GM12873 (cell line): Measurements from ENCODE around the gene COTL1.

Experiments
- TF ChIP-seq, protein P1 (sequence below): IDR thresholded peaks from 2 replicates; pipeline ENCODE4 v1.5.1; 2012; ENCODE audit warnings: low read depth, mild to moderate bottlenecking, moderate library complexity, low read length, control low read depth; ENCODE audit not compliant: insufficient read depth; ENCODE audit errors: missing control alignments

The COTL1 gene

DNA sequence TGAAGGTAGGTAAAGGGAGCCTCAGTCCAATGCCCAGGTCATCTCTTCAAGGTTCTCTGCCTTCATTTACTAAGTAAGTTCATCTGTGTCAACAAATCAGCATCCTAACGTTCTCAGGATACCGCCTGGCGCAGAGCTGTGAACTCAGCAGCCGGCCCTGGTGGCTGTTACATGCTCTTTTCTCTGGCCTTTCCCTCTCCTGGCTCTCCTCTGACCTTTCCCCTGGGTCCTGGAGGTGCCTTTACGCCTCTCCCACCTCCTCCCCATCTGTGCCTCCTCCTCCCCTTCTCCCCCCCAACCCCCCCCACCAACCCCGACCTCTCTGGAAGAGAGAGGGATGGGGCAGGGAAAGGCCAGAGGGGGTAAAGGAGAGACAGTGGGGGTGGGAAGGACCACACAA is 19.5 kb downstream of the COTL1 start:
- TF ChIP-seq, protein P1, sequence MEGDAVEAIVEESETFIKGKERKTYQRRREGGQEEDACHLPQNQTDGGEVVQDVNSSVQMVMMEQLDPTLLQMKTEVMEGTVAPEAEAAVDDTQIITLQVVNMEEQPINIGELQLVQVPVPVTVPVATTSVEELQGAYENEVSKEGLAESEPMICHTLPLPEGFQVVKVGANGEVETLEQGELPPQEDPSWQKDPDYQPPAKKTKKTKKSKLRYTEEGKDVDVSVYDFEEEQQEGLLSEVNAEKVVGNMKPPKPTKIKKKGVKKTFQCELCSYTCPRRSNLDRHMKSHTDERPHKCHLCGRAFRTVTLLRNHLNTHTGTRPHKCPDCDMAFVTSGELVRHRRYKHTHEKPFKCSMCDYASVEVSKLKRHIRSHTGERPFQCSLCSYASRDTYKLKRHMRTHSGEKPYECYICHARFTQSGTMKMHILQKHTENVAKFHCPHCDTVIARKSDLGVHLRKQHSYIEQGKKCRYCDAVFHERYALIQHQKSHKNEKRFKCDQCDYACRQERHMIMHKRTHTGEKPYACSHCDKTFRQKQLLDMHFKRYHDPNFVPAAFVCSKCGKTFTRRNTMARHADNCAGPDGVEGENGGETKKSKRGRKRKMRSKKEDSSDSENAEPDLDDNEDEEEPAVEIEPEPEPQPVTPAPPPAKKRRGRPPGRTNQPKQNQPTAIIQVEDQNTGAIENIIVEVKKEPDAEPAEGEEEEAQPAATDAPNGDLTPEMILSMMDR, result no peak

DNA sequence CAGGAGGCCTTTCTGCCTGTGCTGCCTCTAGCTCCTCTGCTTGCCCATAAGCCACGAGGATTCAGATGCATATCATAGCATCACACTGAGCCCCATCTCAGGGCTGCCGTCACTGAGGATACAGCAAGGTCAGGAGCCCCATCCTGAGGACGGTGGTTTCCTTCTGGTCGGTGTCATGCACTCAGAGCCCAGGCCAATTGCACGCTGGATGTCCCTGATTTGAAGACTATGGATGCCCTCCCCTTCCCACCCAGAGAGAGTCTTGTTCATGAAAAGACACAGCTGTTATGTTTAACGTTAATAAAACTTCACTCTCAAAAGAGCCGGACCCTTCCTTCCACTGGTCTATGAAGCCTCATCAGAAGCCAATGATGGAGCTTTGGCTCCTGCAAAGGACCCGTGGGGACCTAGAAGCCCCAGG is 19.9 kb downstream of the COTL1 start:
- TF ChIP-seq, protein P1, result no peak

DNA sequence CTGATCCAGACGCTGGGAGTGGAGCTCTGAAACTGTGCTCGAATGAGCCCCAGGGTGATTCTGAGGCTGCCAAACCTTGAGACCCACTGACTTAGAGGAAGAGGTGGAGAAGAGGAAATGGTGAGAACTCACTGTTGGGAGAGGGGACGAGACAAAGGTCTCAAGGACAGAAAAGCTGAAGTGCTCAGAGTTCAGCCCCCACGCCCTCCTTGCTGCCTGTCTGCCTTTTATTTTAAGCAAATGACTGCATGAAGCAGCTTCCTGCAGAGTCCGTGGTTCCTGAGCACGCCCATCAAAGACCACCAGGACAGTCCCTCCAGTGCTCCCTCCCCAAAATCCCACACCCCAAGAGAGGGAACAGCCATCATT is 20.4 kb downstream of the COTL1 start:
- TF ChIP-seq, protein P1, result no peak

DNA sequence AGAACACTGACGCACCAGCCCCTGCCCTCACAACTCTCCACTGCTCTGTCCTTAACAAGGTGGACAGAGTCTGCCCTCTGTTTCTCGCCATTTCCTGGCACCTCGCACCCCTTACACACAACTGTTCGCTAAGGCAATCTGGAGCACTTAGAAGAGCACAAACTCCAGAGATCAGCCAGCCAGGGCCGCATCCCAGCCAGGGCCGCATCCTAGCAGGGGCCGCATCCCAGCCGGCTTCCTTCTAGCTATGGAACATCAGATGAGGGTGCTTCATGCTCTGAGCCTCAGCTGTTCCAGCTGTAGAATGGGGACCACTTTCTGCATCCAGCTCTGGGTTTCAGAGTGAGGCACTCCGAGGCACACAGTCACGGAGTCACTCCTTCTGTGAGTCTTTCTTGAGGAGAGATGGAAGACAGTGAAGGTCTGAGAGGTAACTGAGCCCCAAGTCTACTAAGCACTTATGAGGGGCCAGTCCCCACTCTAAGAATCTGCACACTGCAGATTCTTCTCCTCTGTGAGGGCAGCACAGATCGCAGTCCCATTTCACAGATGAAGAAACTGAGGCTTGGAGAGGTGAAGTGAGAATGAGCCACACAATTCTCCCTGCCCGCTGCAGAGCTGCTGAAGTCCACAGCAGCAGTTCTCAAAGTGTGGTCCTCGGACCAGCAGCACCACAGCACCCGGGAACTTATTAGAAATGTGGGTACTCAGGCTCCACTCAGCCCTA is 20.9 kb downstream of the COTL1 start:
- TF ChIP-seq, protein P1, result no peak

DNA sequence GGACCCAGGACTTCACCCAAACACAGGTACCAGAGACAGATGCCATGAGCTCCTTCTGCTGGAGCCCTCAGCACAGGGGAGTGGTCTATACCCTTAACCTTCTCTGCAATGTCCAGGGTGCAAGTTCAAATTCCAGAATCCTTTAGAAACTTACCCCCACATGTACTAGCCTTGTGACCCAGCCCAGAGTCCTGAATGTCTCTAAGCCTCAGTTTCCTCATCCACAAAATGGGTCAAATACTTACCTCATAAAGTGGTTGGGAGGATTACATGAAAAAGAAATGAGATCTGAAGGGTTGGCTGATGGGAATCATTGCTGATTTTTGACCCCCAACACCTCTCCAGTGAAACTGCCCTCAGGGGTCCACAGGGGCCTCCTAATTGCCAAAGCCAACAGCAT is 21.7 kb downstream of the COTL1 start:
- TF ChIP-seq, protein P1, result no peak

DNA sequence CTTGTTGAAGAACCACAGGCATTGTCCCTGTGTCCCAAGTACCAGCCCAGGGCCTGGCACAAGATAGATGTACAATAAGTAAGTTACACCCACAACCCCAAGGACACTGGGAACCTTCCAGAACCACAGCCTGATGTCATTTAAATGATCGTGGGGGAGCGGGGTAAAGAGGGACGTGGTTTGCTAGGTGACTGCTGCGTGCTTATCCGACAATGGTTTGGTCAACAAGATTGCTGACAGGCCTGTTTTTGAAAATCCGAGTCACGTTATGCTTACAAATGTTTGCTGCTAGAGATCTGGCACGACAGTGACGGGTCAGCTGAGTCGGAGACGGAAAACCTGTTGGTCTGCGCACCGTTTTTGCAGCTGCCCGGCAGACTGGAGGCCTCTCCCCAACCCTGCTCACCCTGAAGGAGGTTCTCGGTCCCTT is 22.8 kb downstream of the COTL1 start:
- TF ChIP-seq, protein P1, result no peak

DNA sequence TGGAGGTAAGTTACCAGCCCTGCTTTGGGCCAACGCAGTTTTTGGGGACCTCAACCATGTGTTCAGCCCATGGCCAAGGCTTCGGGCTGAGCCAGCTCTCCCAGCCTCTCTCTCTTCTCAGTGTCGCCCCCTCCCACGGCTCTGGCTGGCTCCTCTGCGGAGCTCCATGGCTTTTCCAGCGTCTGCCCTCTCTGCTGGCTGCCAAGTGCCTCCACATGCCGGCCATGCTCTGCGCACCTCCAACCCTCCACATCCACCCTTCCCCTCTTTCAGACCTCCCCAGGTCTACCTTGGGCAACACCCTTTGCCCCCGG is 23.2 kb downstream of the COTL1 start:
- TF ChIP-seq, protein P1, result no peak
